Pancreas (tissue), 10 donors: ENCODE measurements around the gene CGB8. TPM values are rescaled to one million over a fixed set of nuclear protein-coding genes. Genes with fewer than 3 reads are reported as not detected.

Experiments used
- ATAC-seq, 4 donors: fragments of 200-7000 bp; cut with Tn5 transposase; one replicate each; pipeline versions ENCODE4 v1.8.0 to v1.9.1; 2020; ENCODE audit warnings: mild to moderate bottlenecking in 4 of 4, moderate library complexity in 4 of 4
- DNase-seq, 6 donors: peaks; one replicate each; pipeline ENCODE4 v3.0.0-alpha.2; 2020
- FAIRE-seq: peaks from 2 replicates; lab custom pipeline; 2012; peaks lifted over from hg19 to GRCh38; lab: Jason Lieb, UNC
- H3K27ac ChIP-seq, 4 donors: fragments of 200-600 bp; sonication (generic); 1 replicate in 3 of 4; 2 replicates in 1 of 4; pipeline versions ENCODE4 v1.5.0 to v1.8.0; 2020
- H3K27me3 ChIP-seq, 4 donors: fragments of 200-600 bp; one replicate each; pipeline ENCODE4 v1.8.0; 2021
- H3K36me3 ChIP-seq, 3 donors: fragments of 200-600 bp; sonication (generic) in 1 of 3; one replicate each; pipeline versions ENCODE4 v1.5.0 to v1.8.0; 2020 to 2021
- H3K4me1 ChIP-seq, 3 donors: fragments of 200-600 bp; one replicate each; pipeline ENCODE4 v1.8.0; 2021
- H3K4me3 ChIP-seq, 4 donors: fragments of 200-600 bp; sonication (generic) in 2 of 4; one replicate each; pipeline versions ENCODE4 v1.5.0 to v1.8.0; 2020 to 2021
- H3K9me3 ChIP-seq, 4 donors: fragments of 200-600 bp; one replicate each; pipeline ENCODE4 v1.8.0; 2021
- WGBS, 2 donors: extraction: QIAGEN DNeasy Blood & Tissue Kit; methylation state at CpG; one replicate each; pipeline ENCODE4 v1.1.7; 2013; 5-methylcytosine and 5-hydroxymethylcytosine counted together
- intact Hi-C, 3 donors: fragments of 100-400 bp; cut with DNase I; formaldehyde crosslinking; loops; one replicate each; pipeline versions ENCODE4 v1.11.1 to v1.14.2; 2022
- polyA plus RNA-seq, 2 donors: library from polyadenylated mRNA; stranded (reverse); fragments of 200-250 nt; gene quantifications; one replicate each; pipeline ENCODE4 v1.2.3, GENCODE V29; 2013
- total RNA-seq, 6 donors: library from RNA; stranded (reverse); fragmentation: NEBNext Ultra II Directional in 4 of 6; extraction: Animal tissue kit (Norgen Biotek cat#: 25700) in 4 of 6; gene quantifications; one replicate each; pipeline versions ENCODE4 v1.2.1 to v1.2.4, GENCODE V29; 2021 to 2023
- TF ChIP-seq, protein P1 (sequence below), 4 donors: fragments of 200-600 bp; sonication (generic) in 3 of 4; IDR thresholded peaks; one replicate each; pipeline versions ENCODE4 v1.5.0 to v1.8.0; 2021; ENCODE audit warnings: antibody characterized with exemption in 4 of 4
- donor health status: healthy with polysubstance abuse.
- donor health status: DM: no; HTN: no; CAD: no; lungs with moderate emphysema.
- donor health status: DM: no; HTN: no; CAD: no.
- donor health status: control.
- donor health status: control.
- donor health status: Bipolar disorder and iron deficiency.
- donor health status: DM: yes; HTN: yes; CAD: no.
- donor health status: DM: no; HTN: no; CAD: no.
- donor health status: DM: no; HTN: no; CAD: no.
- donor health status: DM: yes; HTN: yes; CAD: no.

CGB8 gene
- total and polyA plus RNA-seq, 8 donors = not detected

DNA sequence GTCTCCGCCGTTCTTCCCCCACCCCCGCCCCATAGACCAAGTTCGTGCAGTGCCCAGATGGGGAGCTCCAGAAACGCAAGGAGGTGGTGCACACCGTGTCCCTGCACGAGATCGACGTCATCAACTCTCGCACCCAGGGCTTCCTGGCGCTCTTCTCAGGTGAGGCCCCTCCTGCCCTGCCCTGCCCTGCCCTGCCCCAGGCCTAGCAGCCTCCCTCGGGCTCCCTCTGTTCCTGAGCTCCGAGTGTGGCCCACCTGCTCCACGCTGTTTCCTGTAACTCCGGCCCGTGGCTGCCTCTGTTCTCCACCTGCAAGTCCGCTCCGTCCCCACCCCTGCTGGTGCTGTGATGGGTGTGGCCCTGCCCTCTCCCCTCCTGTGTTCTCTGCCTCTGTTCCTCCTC is 38.5 kb downstream of the CGB8 start:
- FAIRE-seq (no peak), ATAC-seq (no peak), DNase-seq (no peak)
- Histone ChIP-seq H3K4me3 (no peak overlapping the region), H3K4me1 (no peaks in the 10 kb centered on the region), H3K9me3 (no peaks in the 10 kb centered on the region), H3K36me3 (peaks cover 0 to 13% (median 0%) of the 10 kb centered on the region in 3 donors), H3K27me3 (no peaks in the 10 kb centered on the region), H3K27ac (no peak overlapping the region)
- TF ChIP-seq, protein P1, sequence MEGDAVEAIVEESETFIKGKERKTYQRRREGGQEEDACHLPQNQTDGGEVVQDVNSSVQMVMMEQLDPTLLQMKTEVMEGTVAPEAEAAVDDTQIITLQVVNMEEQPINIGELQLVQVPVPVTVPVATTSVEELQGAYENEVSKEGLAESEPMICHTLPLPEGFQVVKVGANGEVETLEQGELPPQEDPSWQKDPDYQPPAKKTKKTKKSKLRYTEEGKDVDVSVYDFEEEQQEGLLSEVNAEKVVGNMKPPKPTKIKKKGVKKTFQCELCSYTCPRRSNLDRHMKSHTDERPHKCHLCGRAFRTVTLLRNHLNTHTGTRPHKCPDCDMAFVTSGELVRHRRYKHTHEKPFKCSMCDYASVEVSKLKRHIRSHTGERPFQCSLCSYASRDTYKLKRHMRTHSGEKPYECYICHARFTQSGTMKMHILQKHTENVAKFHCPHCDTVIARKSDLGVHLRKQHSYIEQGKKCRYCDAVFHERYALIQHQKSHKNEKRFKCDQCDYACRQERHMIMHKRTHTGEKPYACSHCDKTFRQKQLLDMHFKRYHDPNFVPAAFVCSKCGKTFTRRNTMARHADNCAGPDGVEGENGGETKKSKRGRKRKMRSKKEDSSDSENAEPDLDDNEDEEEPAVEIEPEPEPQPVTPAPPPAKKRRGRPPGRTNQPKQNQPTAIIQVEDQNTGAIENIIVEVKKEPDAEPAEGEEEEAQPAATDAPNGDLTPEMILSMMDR (IDR thresholded peaks at IDR 0.05) = no peak
- 92% methylated on average over 18 of the region's 18 CpGs for WGBS, 2 donors
- intact Hi-C loops = no loop called here

DNA sequence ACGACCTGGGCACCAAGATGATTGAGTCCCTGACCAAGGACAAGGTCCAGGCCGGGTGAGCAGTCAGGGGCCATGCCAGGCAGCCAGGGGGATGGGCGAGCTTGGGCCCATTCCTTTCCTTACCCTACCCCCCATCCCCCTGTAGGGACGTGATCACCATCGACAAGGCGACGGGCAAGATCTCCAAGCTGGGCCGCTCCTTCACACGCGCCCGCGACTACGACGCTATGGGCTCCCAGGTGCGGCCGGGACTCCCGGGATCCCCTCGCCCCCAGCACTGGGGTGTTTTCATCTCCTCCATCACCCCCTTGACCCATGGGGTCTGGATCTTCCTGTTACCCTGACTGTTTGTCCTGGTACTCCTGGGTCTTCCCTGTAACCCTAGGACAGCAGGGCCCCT is 39.1 kb downstream of the CGB8 start:
- Histone ChIP-seq H3K9me3 (no peaks in the 10 kb centered on the region), H3K27ac (no peak overlapping the region), H3K36me3 (peaks cover 0 to 13% (median 4%) of the 10 kb centered on the region in 3 donors), H3K4me1 (no peaks in the 10 kb centered on the region), H3K27me3 (no peaks in the 10 kb centered on the region), H3K4me3 (no peak overlapping the region)
- ATAC-seq (no peak), DNase-seq (no peak), FAIRE-seq (no peak)
- TF ChIP-seq, protein P1 (IDR thresholded peaks at IDR 0.05) = no peak
- intact Hi-C loops = no loop called here
- 95% methylated on average over 14 to 18 of the region's 18 CpGs for WGBS, 2 donors

DNA sequence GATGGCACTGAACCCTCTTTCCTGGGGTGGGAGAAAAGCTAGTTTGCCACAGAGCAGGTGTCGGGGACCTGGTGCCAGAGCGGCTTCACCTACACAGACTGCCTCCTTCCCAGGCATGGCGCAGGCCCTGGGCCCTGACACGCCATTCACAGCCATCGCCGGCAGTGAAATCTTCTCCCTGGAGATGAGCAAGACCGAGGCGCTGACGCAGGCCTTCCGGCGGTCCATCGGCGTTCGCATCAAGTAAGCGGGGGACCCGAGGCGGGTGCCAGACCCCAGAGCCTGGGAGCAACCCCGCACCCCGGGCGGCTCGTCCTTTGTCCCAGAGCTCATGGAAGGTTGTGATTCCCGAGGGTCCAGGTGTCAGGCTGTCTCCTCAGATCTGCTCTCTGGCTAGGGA is 42.0 kb downstream of the CGB8 start:
- TF ChIP-seq, protein P1 (IDR thresholded peaks at IDR 0.05) = no peak
- H3K9me3 ChIP-seq = no peaks in the 10 kb centered on the region
- WGBS, 2 donors = 95% methylated on average over 22 of the region's 22 CpGs
- DNase-seq (no peak), ATAC-seq (no peak), FAIRE-seq (no peak)
- H3K4me3 ChIP-seq = no peak overlapping the region
- H3K27me3 ChIP-seq = no peaks in the 10 kb centered on the region
- H3K27ac ChIP-seq = no peak overlapping the region
- peaks cover 0 to 13% (median 12%) of the 10 kb centered on the region in 3 donors for H3K36me3 ChIP-seq
- intact Hi-C loops = no loop called here
- H3K4me1 ChIP-seq = no peaks in the 10 kb centered on the region

DNA sequence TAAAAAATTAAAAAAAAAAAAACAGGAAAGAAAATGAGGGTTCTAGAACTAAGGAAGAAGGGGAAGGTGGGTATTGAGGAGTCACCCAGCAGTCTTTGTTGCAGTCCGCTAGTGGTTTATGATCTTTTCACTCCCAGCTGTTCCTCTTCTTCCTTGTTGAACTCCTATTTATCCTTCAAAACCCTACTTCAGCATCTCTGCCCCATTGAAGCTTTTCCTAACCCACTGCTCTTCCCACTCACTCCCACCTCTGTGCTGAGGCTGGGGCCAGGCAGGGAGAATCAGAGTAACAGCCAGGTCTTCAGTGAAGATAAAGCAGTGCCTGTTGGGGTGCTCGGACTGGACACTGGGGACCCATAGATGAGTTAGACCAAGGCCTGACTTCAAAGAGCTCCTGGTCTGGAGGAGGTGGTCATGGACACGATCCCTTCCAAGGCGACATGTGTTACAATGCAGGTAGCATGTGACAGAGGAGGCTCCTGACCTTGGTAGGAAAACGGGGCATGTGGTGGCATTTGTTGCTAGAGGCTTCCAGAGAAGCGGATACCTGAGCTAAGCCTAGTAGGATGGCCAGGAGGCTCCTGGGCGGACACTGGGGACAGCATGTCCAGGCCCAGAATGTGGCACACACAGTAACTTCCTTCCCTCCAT is 43.8 kb downstream of the CGB8 start:
- peaks cover 0 to 12% (median 9%) of the 10 kb centered on the region in 3 donors for H3K36me3 ChIP-seq
- no peak overlapping the region for H3K4me3 ChIP-seq
- FAIRE-seq (no peak), DNase-seq (no peak), ATAC-seq (no peak)
- H3K27me3 ChIP-seq = no peaks in the 10 kb centered on the region
- TF ChIP-seq, protein P1 (IDR thresholded peaks at IDR 0.05) = no peak
- intact Hi-C loops = no loop called here
- 87 to 89% methylated on average over 7 of the region's 7 CpGs for WGBS, 2 donors
- H3K4me1 ChIP-seq = no peaks in the 10 kb centered on the region
- H3K27ac ChIP-seq = no peak overlapping the region
- no peaks in the 10 kb centered on the region for H3K9me3 ChIP-seq

DNA sequence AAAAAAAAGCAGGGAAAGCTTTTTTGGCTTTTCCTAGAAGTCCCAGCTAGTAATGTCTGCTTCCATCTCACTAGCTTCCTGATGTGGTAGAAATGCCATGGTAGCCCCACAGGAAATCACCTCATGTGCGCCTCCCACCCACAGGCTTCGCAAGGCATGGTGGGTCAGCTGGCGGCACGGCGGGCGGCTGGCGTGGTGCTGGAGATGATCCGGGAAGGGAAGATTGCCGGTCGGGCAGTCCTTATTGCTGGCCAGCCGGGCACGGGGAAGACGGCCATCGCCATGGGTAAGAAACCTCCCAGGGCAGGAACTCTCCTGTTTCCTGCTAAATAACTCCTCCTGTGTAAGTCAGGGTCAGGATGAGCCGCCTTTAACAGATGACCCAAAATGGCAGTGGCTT is 44.8 kb downstream of the CGB8 start:
- Histone ChIP-seq H3K27me3 (no peaks in the 10 kb centered on the region), H3K4me1 (no peaks in the 10 kb centered on the region), H3K27ac (no peak overlapping the region), H3K9me3 (no peaks in the 10 kb centered on the region), H3K36me3 (peaks cover 0 to 12% (median 0%) of the 10 kb centered on the region in 3 donors), H3K4me3 (no peak overlapping the region)
- intact Hi-C loops = no loop called here
- no peak for FAIRE-seq
- no peak for ATAC-seq
- DNase-seq = no peak
- TF ChIP-seq, protein P1 (IDR thresholded peaks at IDR 0.05) = no peak
- WGBS, 2 donors = 97% methylated on average over 15 of the region's 15 CpGs
